Measurements from ENCODE around the gene WDR87.

DNA sequence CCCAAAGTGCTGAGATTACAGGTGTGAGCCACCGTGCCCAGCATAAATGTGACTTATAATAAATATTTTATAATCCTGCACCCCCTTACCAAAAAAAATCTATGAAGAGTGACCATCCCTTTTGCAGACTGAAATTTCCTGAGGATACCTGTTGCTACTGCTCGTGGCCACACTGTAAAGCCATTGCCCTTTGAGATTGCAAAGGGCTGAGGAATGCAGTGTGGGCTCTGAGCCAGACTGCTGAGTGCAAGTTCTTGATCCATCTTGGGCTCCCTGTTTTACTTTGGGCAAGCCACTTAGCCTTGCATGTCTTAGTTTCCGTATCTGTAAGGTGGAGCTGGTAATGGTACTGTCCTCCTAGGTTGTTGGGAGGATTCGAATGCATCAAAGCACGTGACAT is 24.0 kb upstream of the WDR87 start:
- TF ChIP-seq EP300 (IDR thresholded peaks at IDR 0.05; ENCODE audit: borderline replicate concordance in 1 of 2, control insufficient read depth in 1 of 2, low read depth in 2 of 2, low read length in 2 of 2) (no peak), POLR2AphosphoS5 (IDR thresholded peaks at IDR 0.05; ENCODE audit: low read length) (no peak), YY1 (IDR thresholded peaks at IDR 0.05; ENCODE audit: low read depth, low read length) (no peak), HDGF (IDR thresholded peaks at IDR 0.05) (no peak), GABPA (IDR thresholded peaks at IDR 0.05; ENCODE audit: low read depth) (no peak), CEBPB (IDR thresholded peaks at IDR 0.05; ENCODE audit: borderline replicate concordance in 1 of 2, low read depth in 2 of 2, low read length in 2 of 2) (no peak)
- TF ChIP-seq, protein P1, sequence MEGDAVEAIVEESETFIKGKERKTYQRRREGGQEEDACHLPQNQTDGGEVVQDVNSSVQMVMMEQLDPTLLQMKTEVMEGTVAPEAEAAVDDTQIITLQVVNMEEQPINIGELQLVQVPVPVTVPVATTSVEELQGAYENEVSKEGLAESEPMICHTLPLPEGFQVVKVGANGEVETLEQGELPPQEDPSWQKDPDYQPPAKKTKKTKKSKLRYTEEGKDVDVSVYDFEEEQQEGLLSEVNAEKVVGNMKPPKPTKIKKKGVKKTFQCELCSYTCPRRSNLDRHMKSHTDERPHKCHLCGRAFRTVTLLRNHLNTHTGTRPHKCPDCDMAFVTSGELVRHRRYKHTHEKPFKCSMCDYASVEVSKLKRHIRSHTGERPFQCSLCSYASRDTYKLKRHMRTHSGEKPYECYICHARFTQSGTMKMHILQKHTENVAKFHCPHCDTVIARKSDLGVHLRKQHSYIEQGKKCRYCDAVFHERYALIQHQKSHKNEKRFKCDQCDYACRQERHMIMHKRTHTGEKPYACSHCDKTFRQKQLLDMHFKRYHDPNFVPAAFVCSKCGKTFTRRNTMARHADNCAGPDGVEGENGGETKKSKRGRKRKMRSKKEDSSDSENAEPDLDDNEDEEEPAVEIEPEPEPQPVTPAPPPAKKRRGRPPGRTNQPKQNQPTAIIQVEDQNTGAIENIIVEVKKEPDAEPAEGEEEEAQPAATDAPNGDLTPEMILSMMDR (IDR thresholded peaks at IDR 0.05 in 2 of 3, conservative IDR thresholded peaks at IDR 0.05 in 1 of 3; ENCODE audit: control insufficient read depth in 2 of 3, extremely low read depth in 1 of 3, insufficient read depth in 1 of 3, low read depth in 3 of 3, low read length in 3 of 3), result no peak
- TF ChIP-seq, protein P2, sequence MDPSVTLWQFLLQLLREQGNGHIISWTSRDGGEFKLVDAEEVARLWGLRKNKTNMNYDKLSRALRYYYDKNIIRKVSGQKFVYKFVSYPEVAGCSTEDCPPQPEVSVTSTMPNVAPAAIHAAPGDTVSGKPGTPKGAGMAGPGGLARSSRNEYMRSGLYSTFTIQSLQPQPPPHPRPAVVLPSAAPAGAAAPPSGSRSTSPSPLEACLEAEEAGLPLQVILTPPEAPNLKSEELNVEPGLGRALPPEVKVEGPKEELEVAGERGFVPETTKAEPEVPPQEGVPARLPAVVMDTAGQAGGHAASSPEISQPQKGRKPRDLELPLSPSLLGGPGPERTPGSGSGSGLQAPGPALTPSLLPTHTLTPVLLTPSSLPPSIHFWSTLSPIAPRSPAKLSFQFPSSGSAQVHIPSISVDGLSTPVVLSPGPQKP (IDR thresholded peaks at IDR 0.05; ENCODE audit: low read depth, low read length), result no peak
- TF ChIP-seq, protein P3, sequence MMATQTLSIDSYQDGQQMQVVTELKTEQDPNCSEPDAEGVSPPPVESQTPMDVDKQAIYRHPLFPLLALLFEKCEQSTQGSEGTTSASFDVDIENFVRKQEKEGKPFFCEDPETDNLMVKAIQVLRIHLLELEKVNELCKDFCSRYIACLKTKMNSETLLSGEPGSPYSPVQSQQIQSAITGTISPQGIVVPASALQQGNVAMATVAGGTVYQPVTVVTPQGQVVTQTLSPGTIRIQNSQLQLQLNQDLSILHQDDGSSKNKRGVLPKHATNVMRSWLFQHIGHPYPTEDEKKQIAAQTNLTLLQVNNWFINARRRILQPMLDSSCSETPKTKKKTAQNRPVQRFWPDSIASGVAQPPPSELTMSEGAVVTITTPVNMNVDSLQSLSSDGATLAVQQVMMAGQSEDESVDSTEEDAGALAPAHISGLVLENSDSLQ (IDR thresholded peaks at IDR 0.05), result no peak
